Stimulated activated CD4-positive, alpha-beta T cell treated with anti-CD3 and anti-CD28 coated beads, Interleukin-4, amount 100 ng/mL, for 1 hour (primary cell): ENCODE data around the gene TLK2.
"Not testable (repeated sequence)": the region's sequence is repeated elsewhere in the genome, so short reads cannot be mapped to it uniquely, and the experiment has no call there.

Experiments
- DNase-seq: peaks from one replicate; pipeline ENCODE4 v3.0.0-alpha.2; 2020

TLK2 gene

DNA sequence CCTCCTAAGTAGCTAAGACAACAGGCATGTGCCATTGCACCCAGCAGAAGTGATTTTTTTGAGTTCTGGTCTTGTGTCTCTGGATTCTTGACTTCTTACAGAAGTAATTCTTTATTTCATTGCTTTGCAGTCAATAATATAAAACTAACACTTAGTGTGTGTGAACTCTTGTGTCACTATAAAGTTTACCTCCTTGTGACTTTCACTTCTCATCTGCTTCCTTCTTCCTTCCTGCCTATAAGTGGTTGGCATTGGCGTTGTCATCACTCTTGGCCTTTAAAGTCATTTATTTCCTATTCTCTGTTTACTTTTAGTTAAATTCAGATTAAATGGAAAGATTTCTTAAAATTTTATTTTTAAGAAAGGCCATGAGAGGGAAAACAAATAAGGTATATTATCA, 12.4 kb downstream of the TLK2 start:
- not testable (repeated sequence) for DNase-seq

DNA sequence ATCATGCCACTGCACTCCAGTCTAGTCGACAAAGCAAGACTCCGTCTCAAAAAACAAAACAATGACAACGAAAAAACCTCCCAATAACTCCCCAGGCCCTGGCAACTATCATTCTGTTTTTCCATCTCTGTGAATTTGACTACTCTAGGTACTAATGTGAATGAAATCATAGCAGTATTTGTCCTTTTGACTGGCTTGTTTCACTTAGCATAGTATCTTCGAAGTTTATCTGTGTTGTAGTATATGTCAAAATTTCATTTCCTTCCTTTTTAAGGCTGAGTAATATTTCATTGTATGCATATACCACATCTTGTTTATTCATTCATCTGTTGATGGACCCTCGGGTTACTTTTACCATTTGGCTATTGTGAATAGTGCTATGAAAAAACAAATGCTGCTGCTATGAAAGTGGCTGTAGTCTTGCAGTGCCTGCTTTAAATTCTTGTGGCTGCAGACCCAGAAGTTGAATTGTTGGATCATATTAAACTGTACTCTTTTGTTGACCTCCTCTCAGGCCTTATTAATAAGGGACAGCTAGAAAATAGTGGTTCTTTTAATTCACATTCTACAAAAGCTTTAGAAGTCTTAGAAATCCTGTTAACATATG, 14.5 kb downstream of the TLK2 start:
- not testable (repeated sequence) for DNase-seq

GRCh38 chr17:62494073-62494472, 15.4 kb downstream of the TLK2 start:
- not testable (repeated sequence) for DNase-seq

DNA sequence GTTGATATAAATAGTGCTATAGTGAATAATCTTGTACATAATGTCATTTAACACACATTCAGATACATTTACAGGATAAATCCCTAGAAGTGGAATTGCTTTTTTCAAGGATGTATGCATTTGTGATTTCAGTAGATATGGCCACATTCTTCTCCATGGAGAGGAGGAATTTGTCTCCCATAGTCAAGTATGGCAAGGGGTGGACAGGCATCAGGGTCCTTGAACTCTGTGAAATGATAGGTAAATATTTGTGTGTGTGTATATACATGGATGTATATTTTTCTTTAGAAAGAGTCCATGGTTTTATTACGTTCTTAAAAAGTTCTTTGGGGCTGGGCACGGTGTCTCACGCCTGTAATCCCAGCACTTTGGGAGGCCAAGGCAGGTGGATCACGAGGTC, 17.7 kb downstream of the TLK2 start:
- not testable (repeated sequence) for DNase-seq

- not testable (repeated sequence) for DNase-seq
Measured at GRCh38 chr17:62498796-62499195, 20.2 kb downstream of the TLK2 start.

DNA sequence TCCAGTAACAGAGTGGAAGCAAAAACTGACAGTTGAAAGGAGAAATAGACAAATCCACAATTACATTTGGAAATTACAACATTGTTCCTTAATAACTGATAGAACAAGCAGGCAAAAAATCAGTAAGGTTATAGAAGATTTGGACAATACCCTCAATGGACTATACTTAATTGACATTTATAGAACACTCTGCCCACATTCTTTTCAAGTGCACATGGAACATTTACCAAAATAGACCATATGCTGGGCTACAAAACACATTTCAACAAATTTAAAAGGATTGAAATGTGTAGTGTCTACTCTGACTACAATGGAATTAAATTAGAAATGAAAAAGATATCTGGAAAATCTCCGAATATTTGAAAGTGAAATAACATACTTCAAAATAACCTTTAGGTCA, 21.8 kb downstream of the TLK2 start:
- not testable (repeated sequence) for DNase-seq

DNA sequence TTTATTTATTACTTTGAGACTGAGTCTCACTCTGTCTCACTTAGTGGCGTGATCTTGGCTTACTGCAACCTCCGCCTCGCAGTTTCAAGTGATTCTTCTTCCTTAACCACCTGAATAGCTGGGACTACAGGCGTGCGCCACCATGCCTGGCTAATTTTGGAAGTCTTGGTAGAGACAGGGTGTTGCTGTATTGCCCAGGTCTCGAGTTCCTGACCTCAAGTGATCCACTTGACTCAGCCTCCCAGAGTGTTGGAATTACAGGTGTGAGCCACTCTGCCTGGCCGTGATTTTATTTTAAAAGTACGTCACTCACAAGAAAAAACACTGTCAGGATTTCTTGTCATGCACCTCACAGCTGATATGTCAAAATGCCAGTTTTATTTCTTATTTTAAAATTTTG, 26.2 kb downstream of the TLK2 start:
- DNase-seq, result not testable (repeated sequence)

GRCh38 chr17:62507191-62507836, 28.7 kb downstream of the TLK2 start:
- DNase-seq, result not testable (repeated sequence)

- DNase-seq, result not testable (repeated sequence)
Measured at GRCh38 chr17:62510247-62510819, 31.7 kb downstream of the TLK2 start.

GRCh38 chr17:62511014-62511413, 32.4 kb downstream of the TLK2 start:
- DNase-seq, result not testable (repeated sequence)

DNA sequence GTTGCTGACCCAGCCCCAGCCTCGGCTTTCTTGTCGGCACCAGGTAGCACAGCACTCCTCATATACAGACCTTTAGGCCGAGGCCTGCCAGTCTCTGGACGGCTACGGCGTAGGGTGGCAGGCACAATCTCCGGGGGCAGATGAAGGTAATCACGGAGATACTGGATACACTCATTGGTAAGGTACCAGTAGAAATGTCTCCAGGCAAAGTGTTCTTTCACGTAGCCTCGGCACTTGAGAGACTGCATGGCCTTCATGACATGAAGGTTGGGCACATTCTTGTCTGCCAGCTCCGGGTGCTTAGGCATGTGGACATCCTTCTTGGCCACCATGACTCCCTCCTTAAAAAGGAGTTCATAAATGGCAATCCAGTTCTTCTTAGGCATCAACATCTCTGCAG, 37.8 kb downstream of the TLK2 start:
- not testable (repeated sequence) for DNase-seq

DNA sequence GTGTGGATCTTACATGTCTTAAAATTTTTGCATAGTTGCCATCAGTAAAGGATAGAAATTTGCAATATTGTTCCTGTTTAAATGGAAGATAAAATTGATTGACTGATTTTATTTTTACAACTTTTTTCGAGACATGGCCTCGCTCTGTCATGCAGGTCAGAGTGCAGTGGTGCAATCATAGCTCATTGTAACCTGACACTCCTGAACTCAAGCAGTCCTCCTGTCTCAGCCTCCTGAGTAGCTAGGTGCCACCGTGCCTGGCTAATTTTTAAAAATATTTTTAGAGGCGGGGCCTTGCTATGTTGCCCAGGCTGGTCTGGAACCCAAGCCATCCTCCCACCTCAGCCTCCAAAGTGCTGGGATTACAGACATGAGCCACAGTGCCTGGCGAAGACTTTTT, 42.7 kb downstream of the TLK2 start:
- not testable (repeated sequence) for DNase-seq

GRCh38 chr17:62524077-62524476, 45.5 kb downstream of the TLK2 start:
- DNase-seq, result not testable (repeated sequence)

DNA sequence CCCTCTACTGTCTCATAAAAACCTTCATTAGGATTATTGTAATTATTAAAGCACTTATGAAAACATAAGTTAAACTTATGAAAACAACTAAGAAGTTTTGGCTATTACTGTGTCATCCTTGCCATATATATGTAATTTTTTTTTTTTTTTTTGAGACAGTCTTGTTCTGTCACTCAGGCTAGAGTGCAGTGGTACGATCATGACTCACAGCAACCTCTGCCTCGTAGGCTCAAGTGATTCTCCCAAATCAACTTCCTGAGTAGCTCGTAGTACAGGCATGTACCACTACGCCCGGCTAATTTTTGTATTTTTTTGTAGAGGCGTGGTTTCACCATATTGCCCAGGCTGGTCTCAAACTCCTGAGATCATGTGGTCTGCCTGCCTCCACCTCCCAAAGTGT, 46.7 kb downstream of the TLK2 start:
- not testable (repeated sequence) for DNase-seq

DNA sequence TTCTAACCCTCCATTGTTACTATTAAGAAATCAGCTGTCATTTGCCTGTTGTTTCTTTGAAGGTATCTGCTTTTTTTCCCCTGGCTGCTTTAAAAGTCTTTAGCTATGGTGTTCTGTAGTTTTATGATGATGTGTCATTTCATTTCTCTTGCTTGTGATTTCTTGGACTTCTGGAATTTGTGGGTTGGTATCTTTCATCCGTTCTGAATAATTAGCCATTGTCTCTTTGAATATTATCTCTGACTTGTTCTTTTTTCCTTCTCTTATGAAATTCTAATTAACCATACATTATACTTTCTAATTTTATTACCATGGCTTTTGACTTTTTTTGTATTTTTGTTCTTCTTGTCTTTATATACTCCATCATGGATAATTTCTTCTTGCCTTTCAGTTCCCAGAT, 52.3 kb downstream of the TLK2 start:
- not testable (repeated sequence) for DNase-seq

- not testable (repeated sequence) for DNase-seq
Measured at GRCh38 chr17:62536557-62536956, 57.9 kb downstream of the TLK2 start.

DNA sequence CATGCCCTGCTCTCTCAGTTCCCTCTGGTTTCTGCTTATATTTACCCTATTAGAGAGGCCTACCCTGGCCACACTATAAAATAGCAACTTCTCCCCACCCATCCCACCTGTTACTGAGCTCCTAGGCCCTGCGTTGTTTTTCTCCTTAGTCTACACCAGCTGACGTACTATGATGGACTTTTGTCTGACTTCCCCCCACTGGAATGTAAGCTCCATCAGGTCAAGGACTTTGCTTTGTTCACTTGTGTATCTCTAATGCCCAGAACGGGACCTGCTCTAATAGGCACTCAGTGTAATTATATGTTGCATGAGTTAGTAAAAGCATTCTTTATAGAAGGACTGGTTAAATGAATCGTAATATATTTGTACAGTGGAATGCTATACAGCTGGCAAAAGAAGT, 62.4 kb downstream of the TLK2 start:
- not testable (repeated sequence) for DNase-seq

DNA sequence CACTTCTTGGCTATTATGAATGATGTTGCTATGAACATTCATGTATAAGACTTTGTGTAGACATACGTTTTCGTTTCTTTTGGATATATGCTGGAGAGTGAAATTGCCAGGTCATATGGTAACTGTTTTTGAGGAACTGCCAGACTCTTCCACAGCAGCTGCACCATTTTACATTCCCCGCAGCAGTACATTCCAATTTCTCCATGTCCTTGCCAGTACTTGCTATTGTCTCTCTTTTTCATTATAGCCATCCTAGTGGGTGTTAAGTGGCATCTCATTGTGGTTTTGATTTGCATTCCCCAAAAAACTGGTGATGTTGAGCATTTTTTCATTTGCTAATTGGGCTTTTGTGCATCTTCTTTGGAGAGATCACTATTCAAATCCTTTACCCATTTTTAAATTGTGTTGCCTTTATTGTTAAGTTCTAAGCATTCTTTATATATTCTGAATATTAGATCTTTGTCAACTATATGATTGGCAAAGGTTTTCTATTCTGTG, 64.7 kb downstream of the TLK2 start:
- DNase-seq, result not testable (repeated sequence)

DNA sequence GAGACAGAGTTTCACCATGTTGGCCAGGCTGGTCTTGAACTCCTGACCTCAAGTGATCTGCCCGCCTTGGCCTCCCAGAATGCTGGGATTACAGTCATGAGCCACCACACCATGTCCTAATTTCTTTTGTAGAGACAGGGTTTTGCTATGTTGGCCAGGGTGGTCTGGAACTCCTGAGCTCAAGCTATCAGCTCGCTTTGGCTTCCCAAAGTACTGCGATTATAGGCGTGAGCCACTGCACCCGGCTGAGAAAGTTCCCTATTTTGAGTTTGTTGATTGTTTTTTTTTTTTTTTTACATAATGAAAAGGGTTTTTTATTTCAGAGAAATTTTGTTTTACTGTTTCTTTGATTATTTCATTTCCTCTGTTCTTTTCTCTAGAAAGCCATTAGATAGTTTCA, 67.4 kb downstream of the TLK2 start:
- not testable (repeated sequence) for DNase-seq

GRCh38 chr17:62552851-62553659, 74.4 kb downstream of the TLK2 start:
- not testable (repeated sequence) for DNase-seq

GRCh38 chr17:62557532-62557931, 78.9 kb downstream of the TLK2 start:
- not testable (repeated sequence) for DNase-seq

DNA sequence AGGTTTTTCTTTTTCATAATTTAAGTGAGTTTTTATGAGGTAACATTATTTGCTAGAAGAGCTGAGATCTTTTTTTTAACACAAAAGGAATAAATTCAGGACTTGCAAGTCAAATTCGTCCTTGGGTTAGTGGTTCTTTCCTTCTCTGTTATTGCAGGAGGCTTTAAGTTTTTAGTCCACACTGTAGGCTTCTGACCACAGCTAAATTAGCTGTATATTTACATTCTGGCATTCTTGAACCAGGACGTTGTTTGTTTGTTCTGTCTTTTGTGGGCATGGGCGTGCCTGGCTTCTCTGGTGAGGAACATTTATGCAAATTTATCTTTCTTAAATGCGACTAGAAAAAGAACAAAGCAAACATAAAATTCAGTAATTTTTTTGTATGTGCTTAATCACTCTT, 80.3 kb downstream of the TLK2 start:
- DNase-seq, result not testable (repeated sequence)

DNA sequence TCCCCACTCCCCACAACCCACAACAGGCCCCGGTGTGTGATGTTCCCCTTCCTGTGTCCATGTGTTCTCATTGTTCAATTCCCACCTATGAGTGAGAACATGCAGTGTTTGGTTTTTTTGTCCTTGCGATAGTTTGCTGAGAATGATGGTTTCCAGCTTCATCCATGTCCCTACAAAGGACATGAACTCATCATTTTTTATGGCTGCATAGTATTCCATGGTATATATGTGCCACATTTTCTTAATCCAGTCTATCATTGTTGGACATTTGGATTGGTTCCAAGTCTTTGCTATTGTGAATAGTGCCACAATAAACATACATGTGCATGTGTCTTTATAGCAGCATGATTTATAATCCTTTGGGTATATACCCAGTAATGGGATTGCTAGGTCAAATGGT, 82.3 kb downstream of the TLK2 start:
- not testable (repeated sequence) for DNase-seq
